Immature natural killer cell (primary cell): Measurements from ENCODE around the gene PLA2R1. TPM values are rescaled to one million over a fixed set of nuclear protein-coding genes. Genes with fewer than 3 reads are reported as not detected.

Experiments
- DNase-seq, 3 donors: peaks; one replicate each; pipeline ENCODE4 v3.0.0; 2022; ENCODE audit warnings: mixed read lengths in 1 of 3
- H3K27ac Mint-ChIP-seq, 6 donors: one replicate each; pipeline ENCODE4 v1.8.0; 2020; ENCODE audit warnings: mixed read lengths in 6 of 6, mild to moderate bottlenecking in 5 of 6, inconsistent platforms in 4 of 6, moderate library complexity in 3 of 6
- H3K27me3 Mint-ChIP-seq, 3 donors: one replicate each; pipeline ENCODE4 v1.8.0; 2020 to 2021; ENCODE audit warnings: low read depth in 3 of 3, mild to moderate bottlenecking in 3 of 3, mixed read lengths in 3 of 3, moderate library complexity in 3 of 3, inconsistent platforms in 1 of 3
- H3K36me3 Mint-ChIP-seq, 3 donors: one replicate each; pipeline ENCODE4 v1.8.0; 2020; ENCODE audit warnings: mixed read lengths in 3 of 3, inconsistent platforms in 2 of 3, mild to moderate bottlenecking in 2 of 3
- H3K4me1 Mint-ChIP-seq, 2 donors: one replicate each; pipeline ENCODE4 v1.8.0; 2020; ENCODE audit warnings: inconsistent platforms in 2 of 2, mild to moderate bottlenecking in 2 of 2, mixed read lengths in 2 of 2, moderate library complexity in 1 of 2
- H3K4me3 Mint-ChIP-seq, 5 donors: one replicate each; pipeline ENCODE4 v1.8.0; 2020; ENCODE audit warnings: mild to moderate bottlenecking in 5 of 5, mixed read lengths in 5 of 5, inconsistent platforms in 3 of 5, moderate library complexity in 3 of 5
- H3K9me3 Mint-ChIP-seq, 6 donors: one replicate each; pipeline ENCODE4 v1.8.0; 2020; ENCODE audit warnings: mild to moderate bottlenecking in 6 of 6, mixed read lengths in 6 of 6, inconsistent platforms in 4 of 6, moderate library complexity in 3 of 6
- polyA plus RNA-seq, 3 donors: library from polyadenylated mRNA; unstranded; fragments of 300-500 nt; fragmentation: Illumina TruSeq; gene quantifications; one replicate each; pipeline ENCODE4 v1.2.3, GENCODE V29; 2021

PLA2R1 gene
- polyA plus RNA-seq, 3 donors from 2014 or later = not detected

- no peaks in the 10 kb centered on the region for H3K4me1 Mint-ChIP-seq
- peaks cover 0 to 4% (median 0%) of the 10 kb centered on the region in 3 donors for H3K27me3 Mint-ChIP-seq
- no peak for DNase-seq
- H3K27ac Mint-ChIP-seq = no peak overlapping the region
- H3K9me3 Mint-ChIP-seq = no peaks in the 10 kb centered on the region
- no peak overlapping the region for H3K4me3 Mint-ChIP-seq
- H3K36me3 Mint-ChIP-seq = no peaks in the 10 kb centered on the region
Observed at GRCh38 chr2:160005476-160005875, 56.9 kb downstream of the PLA2R1 start.

GRCh38 chr2:159998961-159999360, 63.5 kb downstream of the PLA2R1 start:
- no peaks in the 10 kb centered on the region for H3K36me3 Mint-ChIP-seq
- peaks cover 4 to 7% (median 6%) of the 10 kb centered on the region in 3 donors for H3K27me3 Mint-ChIP-seq
- no peaks in the 10 kb centered on the region for H3K4me1 Mint-ChIP-seq
- no peak overlapping the region for H3K4me3 Mint-ChIP-seq
- H3K9me3 Mint-ChIP-seq = peaks cover 0 to 2% (median 0%) of the 10 kb centered on the region in 6 donors
- DNase-seq = no peak
- no peak overlapping the region for H3K27ac Mint-ChIP-seq

- Mint-ChIP-seq H3K9me3 (peaks cover 0 to 2% (median 0%) of the 10 kb centered on the region in 6 donors), H3K36me3 (no peaks in the 10 kb centered on the region), H3K4me3 (no peak overlapping the region), H3K27me3 (peaks cover 4 to 7% (median 6%) of the 10 kb centered on the region in 3 donors), H3K4me1 (no peaks in the 10 kb centered on the region), H3K27ac (no peak overlapping the region)
- no peak for DNase-seq
Observed at GRCh38 chr2:159998243-159998642, 64.2 kb downstream of the PLA2R1 start.

- no peaks in the 10 kb centered on the region for H3K36me3 Mint-ChIP-seq
- peaks cover 4 to 7% (median 6%) of the 10 kb centered on the region in 3 donors for H3K27me3 Mint-ChIP-seq
- no peak for DNase-seq
- no peaks in the 10 kb centered on the region for H3K4me1 Mint-ChIP-seq
- no peak overlapping the region for H3K4me3 Mint-ChIP-seq
- H3K27ac Mint-ChIP-seq = no peak overlapping the region
- peaks cover 0 to 2% (median 0%) of the 10 kb centered on the region in 6 donors for H3K9me3 Mint-ChIP-seq
Observed at GRCh38 chr2:159996792-159997546, 65.4 kb downstream of the PLA2R1 start.

- Mint-ChIP-seq H3K4me1 (no peaks in the 10 kb centered on the region), H3K27ac (no peak overlapping the region), H3K9me3 (peaks cover 0 to 2% (median 0%) of the 10 kb centered on the region in 6 donors), H3K36me3 (no peaks in the 10 kb centered on the region), H3K27me3 (peaks cover 0 to 10% (median 6%) of the 10 kb centered on the region in 3 donors), H3K4me3 (no peak overlapping the region)
- no peak for DNase-seq
Observed at GRCh38 chr2:159995038-159995437, 67.4 kb downstream of the PLA2R1 start.

GRCh38 chr2:159989249-159989648, 73.2 kb downstream of the PLA2R1 start:
- Mint-ChIP-seq H3K27me3 (peaks cover 2 to 4% (median 4%) of the 10 kb centered on the region in 3 donors), H3K9me3 (peaks cover 0 to 4% (median 0%) of the 10 kb centered on the region in 6 donors), H3K4me1 (no peaks in the 10 kb centered on the region), H3K4me3 (no peak overlapping the region), H3K36me3 (no peaks in the 10 kb centered on the region), H3K27ac (no peak overlapping the region)
- DNase-seq = no peak

- Mint-ChIP-seq H3K27ac (no peak overlapping the region), H3K4me3 (no peak overlapping the region), H3K4me1 (no peaks in the 10 kb centered on the region), H3K9me3 (peaks cover 0 to 4% (median 0%) of the 10 kb centered on the region in 6 donors), H3K27me3 (peaks cover 2 to 4% (median 3%) of the 10 kb centered on the region in 3 donors), H3K36me3 (no peaks in the 10 kb centered on the region)
- no peak for DNase-seq
Observed at GRCh38 chr2:159988412-159988970, 73.9 kb downstream of the PLA2R1 start.

- Mint-ChIP-seq H3K9me3 (peaks cover 0 to 4% (median 0%) of the 10 kb centered on the region in 6 donors), H3K36me3 (no peaks in the 10 kb centered on the region), H3K4me1 (no peaks in the 10 kb centered on the region), H3K4me3 (no peak overlapping the region), H3K27ac (no peak overlapping the region), H3K27me3 (peaks cover 3 to 4% (median 4%) of the 10 kb centered on the region in 3 donors)
- DNase-seq = no peak
Observed at GRCh38 chr2:159987181-159987580, 75.2 kb downstream of the PLA2R1 start.

GRCh38 chr2:159985656-159986055, 76.8 kb downstream of the PLA2R1 start:
- Mint-ChIP-seq H3K36me3 (no peaks in the 10 kb centered on the region), H3K27me3 (peaks cover 4 to 5% (median 4%) of the 10 kb centered on the region in 3 donors), H3K4me3 (no peak overlapping the region), H3K27ac (no peak overlapping the region), H3K4me1 (no peaks in the 10 kb centered on the region), H3K9me3 (peaks cover 0 to 4% (median 0%) of the 10 kb centered on the region in 6 donors)
- no peak for DNase-seq

GRCh38 chr2:159984034-159984433, 78.4 kb downstream of the PLA2R1 start:
- Mint-ChIP-seq H3K27me3 (peaks cover 2 to 4% (median 4%) of the 10 kb centered on the region in 3 donors), H3K27ac (no peak overlapping the region), H3K9me3 (peaks cover 0 to 7% (median 0%) of the 10 kb centered on the region in 6 donors), H3K36me3 (no peaks in the 10 kb centered on the region), H3K4me3 (no peak overlapping the region), H3K4me1 (no peaks in the 10 kb centered on the region)
- DNase-seq = no peak

- Mint-ChIP-seq H3K4me3 (no peak overlapping the region), H3K4me1 (no peaks in the 10 kb centered on the region), H3K27me3 (peaks cover 2 to 4% (median 2%) of the 10 kb centered on the region in 3 donors), H3K36me3 (no peaks in the 10 kb centered on the region), H3K9me3 (peaks cover 0 to 7% (median 0%) of the 10 kb centered on the region in 6 donors), H3K27ac (no peak overlapping the region)
- DNase-seq = no peak
Observed at GRCh38 chr2:159982842-159983785, 79.3 kb downstream of the PLA2R1 start.

GRCh38 chr2:159982270-159982669, 80.1 kb downstream of the PLA2R1 start:
- no peak for DNase-seq
- Mint-ChIP-seq H3K36me3 (no peaks in the 10 kb centered on the region), H3K9me3 (peaks cover 0 to 4% (median 0%) of the 10 kb centered on the region in 6 donors), H3K27ac (no peak overlapping the region), H3K4me1 (no peaks in the 10 kb centered on the region), H3K4me3 (no peak overlapping the region), H3K27me3 (peaks cover 2 to 4% (median 2%) of the 10 kb centered on the region in 3 donors)

- Mint-ChIP-seq H3K36me3 (no peaks in the 10 kb centered on the region), H3K4me1 (no peaks in the 10 kb centered on the region), H3K4me3 (no peak overlapping the region), H3K27me3 (peaks cover 0 to 10% (median 4%) of the 10 kb centered on the region in 3 donors), H3K9me3 (peaks cover 0 to 4% (median 0%) of the 10 kb centered on the region in 6 donors), H3K27ac (no peak overlapping the region)
- no peak for DNase-seq
Observed at GRCh38 chr2:159976527-159977160, 85.8 kb downstream of the PLA2R1 start.
